Fibroblast of mammary gland (primary cell): ENCODE measurements around the gene PEX11B.
A peak's percentile ranks its signal among the peaks of the same experiment; 100 is the strongest.

Source experiments
- DNase-seq: peaks from one replicate; pipeline ENCODE4 v3.0.0-alpha.2; 2010; ENCODE audit warnings: low read depth
- H3K4me3 ChIP-seq: 2 replicates; pipeline ENCODE4 v1.5.1; 2011; ENCODE audit warnings: low read depth, mild to moderate bottlenecking, low read length, moderate library complexity; ENCODE audit not compliant: control insufficient read depth
- TF ChIP-seq, protein P1 (sequence below): conservative IDR thresholded peaks from 2 replicates; pipeline ENCODE4 v1.5.1; 2011; ENCODE audit warnings: low read depth, low read length, inconsistent platforms; ENCODE audit not compliant: control insufficient read depth, insufficient read depth

The PEX11B gene

GRCh38 chr1:145893306-145894055 lies 25.0 kb downstream of the PEX11B start:
- TF ChIP-seq, protein P1, sequence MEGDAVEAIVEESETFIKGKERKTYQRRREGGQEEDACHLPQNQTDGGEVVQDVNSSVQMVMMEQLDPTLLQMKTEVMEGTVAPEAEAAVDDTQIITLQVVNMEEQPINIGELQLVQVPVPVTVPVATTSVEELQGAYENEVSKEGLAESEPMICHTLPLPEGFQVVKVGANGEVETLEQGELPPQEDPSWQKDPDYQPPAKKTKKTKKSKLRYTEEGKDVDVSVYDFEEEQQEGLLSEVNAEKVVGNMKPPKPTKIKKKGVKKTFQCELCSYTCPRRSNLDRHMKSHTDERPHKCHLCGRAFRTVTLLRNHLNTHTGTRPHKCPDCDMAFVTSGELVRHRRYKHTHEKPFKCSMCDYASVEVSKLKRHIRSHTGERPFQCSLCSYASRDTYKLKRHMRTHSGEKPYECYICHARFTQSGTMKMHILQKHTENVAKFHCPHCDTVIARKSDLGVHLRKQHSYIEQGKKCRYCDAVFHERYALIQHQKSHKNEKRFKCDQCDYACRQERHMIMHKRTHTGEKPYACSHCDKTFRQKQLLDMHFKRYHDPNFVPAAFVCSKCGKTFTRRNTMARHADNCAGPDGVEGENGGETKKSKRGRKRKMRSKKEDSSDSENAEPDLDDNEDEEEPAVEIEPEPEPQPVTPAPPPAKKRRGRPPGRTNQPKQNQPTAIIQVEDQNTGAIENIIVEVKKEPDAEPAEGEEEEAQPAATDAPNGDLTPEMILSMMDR = no peak
- no peak for DNase-seq
- no peak overlapping the region for H3K4me3 ChIP-seq

- H3K4me3 ChIP-seq = no peak overlapping the region
- TF ChIP-seq, protein P1 = no peak
- peak; percentile 67 for DNase-seq
Observed at GRCh38 chr1:145892486-145893087, 25.9 kb downstream of the PEX11B start.

DNA sequence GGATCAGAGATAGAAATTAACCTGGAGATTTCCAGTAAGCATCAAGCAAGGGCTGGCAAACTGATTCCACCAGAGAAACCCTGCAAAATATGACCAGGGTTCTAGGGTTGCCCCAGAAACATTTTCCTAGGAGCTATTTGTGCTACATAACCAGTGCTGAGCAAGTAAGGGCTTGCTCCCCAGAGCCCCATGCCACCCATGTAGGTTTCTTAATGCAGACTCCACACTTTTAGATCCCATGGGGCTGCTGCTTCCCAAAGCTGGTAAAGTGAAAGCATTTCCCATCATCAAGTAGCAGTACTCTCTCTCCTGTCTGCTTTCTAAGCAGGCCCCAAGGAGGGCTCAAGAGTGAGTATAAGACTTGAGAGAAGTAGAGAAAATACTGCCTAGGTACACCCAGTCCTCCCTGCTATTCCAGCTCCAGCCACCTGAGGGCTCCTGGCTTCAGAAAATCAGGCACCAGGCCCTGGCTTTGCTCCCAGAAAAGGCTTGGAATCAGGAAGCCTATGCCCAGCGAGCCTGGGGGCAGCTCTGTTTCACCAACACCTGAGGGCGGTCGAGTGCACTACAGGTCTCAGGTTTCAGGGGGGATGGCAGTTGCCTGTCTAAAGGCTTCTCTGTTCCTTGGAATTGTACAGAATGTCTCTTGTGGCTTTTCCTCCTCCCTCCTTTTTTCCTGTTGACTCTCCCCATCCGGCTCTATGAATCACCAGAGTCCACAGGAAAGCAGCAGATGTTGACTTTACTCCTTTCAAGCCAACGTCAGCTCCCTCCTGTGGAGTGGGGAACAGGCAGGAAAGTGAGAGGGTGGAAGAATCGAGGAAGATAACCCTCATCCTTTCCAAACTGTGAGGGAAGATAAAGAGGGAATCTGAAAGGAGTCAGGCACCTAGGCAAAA lies 26.7 kb downstream of the PEX11B start:
- TF ChIP-seq, protein P1 = peak; percentile 91
- no peak overlapping the region for H3K4me3 ChIP-seq
- DNase-seq = peak; percentile 100

DNA sequence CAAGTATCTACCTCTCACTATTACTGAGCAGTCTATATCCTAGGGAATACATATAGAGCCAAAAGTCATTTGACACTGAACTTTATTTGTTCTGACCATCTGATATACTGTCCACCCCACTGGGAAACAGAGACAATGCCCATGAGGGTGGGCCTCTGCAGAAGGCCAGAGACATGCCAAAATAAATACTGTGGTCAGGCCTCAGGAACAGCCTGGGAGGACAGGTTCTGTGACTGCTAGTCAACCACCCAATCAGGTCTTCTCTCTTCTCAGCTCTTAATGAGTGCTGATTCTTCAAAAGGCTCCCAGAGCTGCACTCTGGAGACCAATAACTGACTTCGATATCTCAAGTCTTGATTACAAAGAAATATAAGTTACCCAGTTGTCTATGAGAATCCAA lies 27.4 kb downstream of the PEX11B start:
- no peak overlapping the region for H3K4me3 ChIP-seq
- DNase-seq = peak; percentile 76
- TF ChIP-seq, protein P1 = no peak

GRCh38 chr1:145889722-145890121 lies 28.8 kb downstream of the PEX11B start:
- H3K4me3 ChIP-seq = no peak overlapping the region
- TF ChIP-seq, protein P1 = no peak
- no peak for DNase-seq

GRCh38 chr1:145887631-145888030 lies 30.9 kb downstream of the PEX11B start:
- DNase-seq = no peak
- H3K4me3 ChIP-seq = no peak overlapping the region
- TF ChIP-seq, protein P1 = no peak
